Endodermal cell (in vitro differentiated cells): ENCODE data around the gene RND3. TPM values are rescaled to one million over a fixed set of nuclear protein-coding genes. Genes with fewer than 3 reads are reported as not detected.

Experiments used
- DNase-seq: peaks from one replicate; pipeline ENCODE4 v3.0.0-alpha.2; 2017
- H3K27ac ChIP-seq: 2 replicates; pipeline ENCODE4 v1.5.1; 2013; ENCODE audit warnings: mild to moderate bottlenecking, low read depth, low read length, moderate library complexity
- H3K27me3 ChIP-seq: 2 replicates; pipeline ENCODE4 v1.6.1; 2013; ENCODE audit warnings: mild to moderate bottlenecking, low read length, moderate library complexity; ENCODE audit not compliant: insufficient read depth, control insufficient read depth, poor library complexity, severe bottlenecking
- H3K36me3 ChIP-seq: 2 replicates; pipeline ENCODE4 v1.7.0; 2013; ENCODE audit warnings: mild to moderate bottlenecking, low read length, moderate library complexity; ENCODE audit not compliant: control insufficient read depth, insufficient read depth
- H3K4me1 ChIP-seq: one replicate; pipeline ENCODE4 v1.7.0; 2013; ENCODE audit warnings: low read length; ENCODE audit not compliant: control insufficient read depth, insufficient read depth
- H3K4me3 ChIP-seq: 2 replicates; pipeline ENCODE4 v1.5.1; 2013; ENCODE audit warnings: mild to moderate bottlenecking, low read length, moderate library complexity
- H3K9ac ChIP-seq: 2 replicates; pipeline ENCODE4 v1.6.1; 2013; ENCODE audit warnings: mild to moderate bottlenecking, low read length, moderate library complexity; ENCODE audit not compliant: poor library complexity, severe bottlenecking; ENCODE audit errors: extremely low read depth
- H3K9me3 ChIP-seq: 2 replicates; pipeline ENCODE4 v1.6.1; 2013; ENCODE audit warnings: mild to moderate bottlenecking, low read length, moderate library complexity; ENCODE audit not compliant: control insufficient read depth
- H3K27ac Mint-ChIP-seq: 2 replicates; pipeline ENCODE4 v1.8.0; 2020; ENCODE audit warnings: mixed read lengths
- H3K27me3 Mint-ChIP-seq: 2 replicates; pipeline ENCODE4 v1.8.0; 2021; ENCODE audit warnings: mild to moderate bottlenecking, mixed read lengths; ENCODE audit not compliant: insufficient read depth
- H3K36me3 Mint-ChIP-seq: 2 replicates; pipeline ENCODE4 v1.8.0; 2020; ENCODE audit warnings: low read depth, mixed read lengths
- H3K4me1 Mint-ChIP-seq: 2 replicates; pipeline ENCODE4 v1.8.0; 2020; ENCODE audit warnings: mixed read lengths
- H3K4me3 Mint-ChIP-seq: 2 replicates; pipeline ENCODE4 v1.8.0; 2020; ENCODE audit warnings: mild to moderate bottlenecking, moderate library complexity, mixed read lengths
- H3K9me3 Mint-ChIP-seq: 2 replicates; pipeline ENCODE4 v1.8.0; 2020; ENCODE audit warnings: mild to moderate bottlenecking, mixed read lengths
- CTCF ChIP-seq: fragments of 200-600 bp; sonication (generic); conservative IDR thresholded peaks from 2 replicates; pipeline ENCODE4 v1.5.0; 2021; ENCODE audit warnings: antibody characterized with exemption, mild to moderate bottlenecking
- WGBS, 2 experiments: methylation state at CpG; one replicate each; pipeline versions ENCODE4 v1.1.5 to v1.1.7; 2013; ENCODE audit warnings: missing lambda C conversion rate in 2 of 2, mixed read lengths in 1 of 2; ENCODE audit not compliant: insufficient coverage in 1 of 2, insufficient read length in 1 of 2; 5-methylcytosine and 5-hydroxymethylcytosine counted together
- total RNA-seq, 2 donors: library from RNA; stranded (reverse); fragmentation: NEBNext Ultra II Directional in 1 of 2; extraction: Animal tissue kit (Norgen Biotek cat#: 25700) in 1 of 2; gene quantifications; 2 replicates in 1 of 2; 3 replicates in 1 of 2; pipeline ENCODE4 v1.2.1, GENCODE V29; 2021

Gene RND3
- total RNA-seq, 2 donors from 2014 or later: 1.3 to 7.8 TPM

- TF ChIP-seq CTCF: no peak
- 57 to 80% methylated on average over 3 to 5 of the region's 5 CpGs for WGBS, 2 experiments
- Histone ChIP-seq H3K9me3 (no peaks in the 10 kb centered on the region), H3K9ac (no peak overlapping the region), H3K36me3 (no peaks in the 10 kb centered on the region), H3K27ac (peak overlapping the region; percentile 84), H3K4me1 (no peaks in the 10 kb centered on the region), H3K4me3 (no peak overlapping the region), H3K27me3 (no peaks in the 10 kb centered on the region)
- no peak overlapping the region for H3K4me3 Mint-ChIP-seq
- no peaks in the 10 kb centered on the region for H3K4me1 Mint-ChIP-seq
- no peak overlapping the region for H3K27ac Mint-ChIP-seq
- peaks cover under 1% of the 10 kb centered on the region for H3K9me3 Mint-ChIP-seq
- no peak for DNase-seq
- no peaks in the 10 kb centered on the region for H3K27me3 Mint-ChIP-seq
- H3K36me3 Mint-ChIP-seq: no peaks in the 10 kb centered on the region
These were observed 41.7 kb upstream of the RND3 start for GRCh38 chr2:150528861-150529801.

GRCh38 chr2:150526827-150527226 is 39.4 kb upstream of the RND3 start:
- H3K27ac Mint-ChIP-seq: no peak overlapping the region
- H3K4me3 Mint-ChIP-seq: no peak overlapping the region
- Histone ChIP-seq H3K9me3 (peaks cover 3% of the 10 kb centered on the region), H3K4me3 (no peak overlapping the region), H3K27me3 (no peaks in the 10 kb centered on the region), H3K4me1 (no peaks in the 10 kb centered on the region), H3K9ac (no peak overlapping the region), H3K27ac (no peak overlapping the region), H3K36me3 (no peaks in the 10 kb centered on the region)
- no peaks in the 10 kb centered on the region for H3K27me3 Mint-ChIP-seq
- H3K9me3 Mint-ChIP-seq: peaks cover 12% of the 10 kb centered on the region
- no peaks in the 10 kb centered on the region for H3K4me1 Mint-ChIP-seq
- TF ChIP-seq CTCF: no peak
- DNase-seq: no peak
- peaks cover 5% of the 10 kb centered on the region for H3K36me3 Mint-ChIP-seq

- H3K4me1 Mint-ChIP-seq: no peaks in the 10 kb centered on the region
- Histone ChIP-seq H3K27ac (no peak overlapping the region), H3K9me3 (peaks cover 3% of the 10 kb centered on the region), H3K36me3 (no peaks in the 10 kb centered on the region), H3K4me1 (no peaks in the 10 kb centered on the region), H3K4me3 (no peak overlapping the region), H3K27me3 (no peaks in the 10 kb centered on the region), H3K9ac (no peak overlapping the region)
- H3K27me3 Mint-ChIP-seq: no peaks in the 10 kb centered on the region
- H3K27ac Mint-ChIP-seq: no peak overlapping the region
- no peak for DNase-seq
- H3K9me3 Mint-ChIP-seq: peaks cover 12% of the 10 kb centered on the region
- no peak overlapping the region for H3K4me3 Mint-ChIP-seq
- TF ChIP-seq CTCF: no peak
- H3K36me3 Mint-ChIP-seq: peaks cover 5% of the 10 kb centered on the region
- 86% methylated on average over 1 of the region's 1 CpG; no CpG with 5 or more reads in 1 of the 2 experiments for WGBS, 2 experiments
These were observed 38.5 kb upstream of the RND3 start for GRCh38 chr2:150526006-150526405.
